ENCODE data around the gene EGFL7. TPM values are rescaled to one million over a fixed set of nuclear protein-coding genes. Genes with fewer than 3 reads are reported as not detected.

Gene EGFL7
- total RNA-seq, 4 donors from 2014 or later, result 12.3 to 64.7 (median 33.6) TPM

- intact Hi-C loops (cut with DNase I; ENCODE audit: low total_unique reads) (no loop called here), in situ Hi-C loops (cut with MboI; ENCODE audit: low pct_ligation_motif_present in 1 of 4, low pct_unique_long_range_greater_than_20kb in 1 of 4, low sequenced_read_pairs in 3 of 4) (no loop called here)
- Histone ChIP-seq H3K36me3 (no peaks in the 10 kb centered on the region), H3K9me3 (no peaks in the 10 kb centered on the region), H3K4me1 (peaks cover 40 to 85% (median 65%) of the 10 kb centered on the region in 4 donors), H3K4me3 (no peak overlapping the region), H3K27ac (peak overlapping the region; percentile 70 to 85 (median 78)), H3K27me3 (no peaks in the 10 kb centered on the region)
- TF ChIP-seq, protein P1, sequence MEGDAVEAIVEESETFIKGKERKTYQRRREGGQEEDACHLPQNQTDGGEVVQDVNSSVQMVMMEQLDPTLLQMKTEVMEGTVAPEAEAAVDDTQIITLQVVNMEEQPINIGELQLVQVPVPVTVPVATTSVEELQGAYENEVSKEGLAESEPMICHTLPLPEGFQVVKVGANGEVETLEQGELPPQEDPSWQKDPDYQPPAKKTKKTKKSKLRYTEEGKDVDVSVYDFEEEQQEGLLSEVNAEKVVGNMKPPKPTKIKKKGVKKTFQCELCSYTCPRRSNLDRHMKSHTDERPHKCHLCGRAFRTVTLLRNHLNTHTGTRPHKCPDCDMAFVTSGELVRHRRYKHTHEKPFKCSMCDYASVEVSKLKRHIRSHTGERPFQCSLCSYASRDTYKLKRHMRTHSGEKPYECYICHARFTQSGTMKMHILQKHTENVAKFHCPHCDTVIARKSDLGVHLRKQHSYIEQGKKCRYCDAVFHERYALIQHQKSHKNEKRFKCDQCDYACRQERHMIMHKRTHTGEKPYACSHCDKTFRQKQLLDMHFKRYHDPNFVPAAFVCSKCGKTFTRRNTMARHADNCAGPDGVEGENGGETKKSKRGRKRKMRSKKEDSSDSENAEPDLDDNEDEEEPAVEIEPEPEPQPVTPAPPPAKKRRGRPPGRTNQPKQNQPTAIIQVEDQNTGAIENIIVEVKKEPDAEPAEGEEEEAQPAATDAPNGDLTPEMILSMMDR (IDR thresholded peaks at IDR 0.05), result no peak
- TF ChIP-seq POLR2A (IDR thresholded peaks at IDR 0.05), result no peak
- TF ChIP-seq POLR2AphosphoS5 (IDR thresholded peaks at IDR 0.05), result no peak
- no peak for TF ChIP-seq EP300 (IDR thresholded peaks at IDR 0.05; ENCODE audit: low read depth)
- no peak for DNase-seq
- 40 to 90% methylated on average over 1 to 39 of the region's 46 CpGs for WGBS, 2 donors (ENCODE audit: low coverage in 1 of 2)
These were observed 29.7 kb downstream of the EGFL7 start for GRCh38 chr9:136692185-136693134.

DNA sequence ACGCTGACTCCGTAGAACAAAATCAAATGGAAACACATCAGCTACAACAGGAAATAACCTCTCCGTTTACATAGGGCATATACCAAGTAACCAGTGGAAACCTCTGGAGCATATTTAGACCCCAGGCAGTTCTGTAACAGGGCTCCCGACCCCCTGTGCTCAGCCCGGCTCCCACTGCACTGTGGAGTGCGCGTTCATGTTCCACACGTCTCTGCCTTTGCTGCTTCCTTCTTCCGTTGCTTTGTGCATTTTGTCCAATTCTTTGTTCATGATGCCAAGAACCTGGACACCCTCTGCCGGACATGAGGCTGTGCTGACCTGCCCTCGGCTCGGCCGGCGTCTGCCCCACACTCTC, 30.4 kb downstream of the EGFL7 start:
- TF ChIP-seq POLR2A (IDR thresholded peaks at IDR 0.05), result no peak
- TF ChIP-seq POLR2AphosphoS5 (IDR thresholded peaks at IDR 0.05), result no peak
- TF ChIP-seq EP300 (IDR thresholded peaks at IDR 0.05; ENCODE audit: low read depth), result no peak
- TF ChIP-seq, protein P1 (IDR thresholded peaks at IDR 0.05), result no peak
- H3K9me3 ChIP-seq, result no peaks in the 10 kb centered on the region
- no peak overlapping the region for H3K4me3 ChIP-seq
- WGBS, 2 donors (ENCODE audit: low coverage in 1 of 2), result 33 to 59% methylated on average over 1 to 14 of the region's 14 CpGs
- no peak for DNase-seq
- intact Hi-C loops (cut with DNase I; ENCODE audit: low total_unique reads) (no loop called here), in situ Hi-C loops (cut with MboI; ENCODE audit: low pct_ligation_motif_present in 1 of 4, low pct_unique_long_range_greater_than_20kb in 1 of 4, low sequenced_read_pairs in 3 of 4) (no loop called here)
- peaks cover 44 to 85% (median 65%) of the 10 kb centered on the region in 4 donors for H3K4me1 ChIP-seq
- no peaks in the 10 kb centered on the region for H3K36me3 ChIP-seq
- peak overlapping the region; percentile 70 to 85 (median 78) for H3K27ac ChIP-seq
- H3K27me3 ChIP-seq, result peaks cover 4% of the 10 kb centered on the region

- DNase-seq, result peak; percentile 92
- intact Hi-C loops (cut with DNase I; ENCODE audit: low total_unique reads), result no loop called here
- peaks cover 4% of the 10 kb centered on the region for H3K27me3 ChIP-seq
- TF ChIP-seq, protein P1 (IDR thresholded peaks at IDR 0.05), result no peak
- TF ChIP-seq POLR2AphosphoS5 (IDR thresholded peaks at IDR 0.05) (peak; percentile 5 to 91 (median 76)), EP300 (IDR thresholded peaks at IDR 0.05; ENCODE audit: low read depth) (peak; percentile 88), POLR2A (IDR thresholded peaks at IDR 0.05) (peak; percentile 60)
- no peaks in the 10 kb centered on the region for H3K9me3 ChIP-seq
- 42% methylated on average over 13 of the region's 15 CpGs; no CpG with 5 or more reads in 1 of the 2 donors for WGBS, 2 donors (ENCODE audit: low coverage in 1 of 2)
- peaks cover 41 to 84% (median 61%) of the 10 kb centered on the region in 4 donors for H3K4me1 ChIP-seq
- peak overlapping the region; percentile 70 to 85 (median 78) for H3K27ac ChIP-seq
- no peaks in the 10 kb centered on the region for H3K36me3 ChIP-seq
- no peak overlapping the region for H3K4me3 ChIP-seq
- in situ Hi-C loops (cut with MboI; ENCODE audit: low pct_ligation_motif_present in 1 of 4, low pct_unique_long_range_greater_than_20kb in 1 of 4, low sequenced_read_pairs in 3 of 4), result no loop called here
These were observed 30.9 kb downstream of the EGFL7 start for GRCh38 chr9:136693490-136694162.
